Measurements from ENCODE around the gene POM121C.
"Not testable (repeated sequence)": the region's sequence is repeated elsewhere in the genome, so short reads cannot be mapped to it uniquely, and the experiment has no call there.

POM121C gene

GRCh38 chr7:75485355-75485978, 632 bp downstream of the POM121C start:
- Histone ChIP-seq H3K4me3 (ENCODE audit: low read depth, low read length) (peak overlapping the region; percentile 81), H2AFZ (ENCODE audit: low read length, unreplicated experiment) (peak overlapping the region; percentile 70), H3K27ac (ENCODE audit: low read depth, low read length) (peak overlapping the region; percentile 66; the same call in 1 of the 2 replicates)
- H3K27me3 ChIP-seq (ENCODE audit: insufficient read depth, low read length); H3K4me1 ChIP-seq (ENCODE audit: control insufficient read depth, insufficient read depth, low read length, unreplicated experiment); H3K79me2 ChIP-seq (ENCODE audit: control insufficient read depth, insufficient read depth, low read length, unreplicated experiment); H3K36me3 ChIP-seq (ENCODE audit: insufficient read depth, low read length): not testable (repeated sequence)

GRCh38 chr7:75480313-75480712, 5.8 kb downstream of the POM121C start:
- not testable (repeated sequence) for H3K36me3 ChIP-seq (ENCODE audit: insufficient read depth, low read length); H3K27me3 ChIP-seq (ENCODE audit: insufficient read depth, low read length); H3K4me1 ChIP-seq (ENCODE audit: control insufficient read depth, insufficient read depth, low read length, unreplicated experiment); H3K79me2 ChIP-seq (ENCODE audit: control insufficient read depth, insufficient read depth, low read length, unreplicated experiment); H3K4me3 ChIP-seq (ENCODE audit: low read depth, low read length); H2AFZ ChIP-seq (ENCODE audit: low read length, unreplicated experiment); H3K27ac ChIP-seq (ENCODE audit: low read depth, low read length)

DNA sequence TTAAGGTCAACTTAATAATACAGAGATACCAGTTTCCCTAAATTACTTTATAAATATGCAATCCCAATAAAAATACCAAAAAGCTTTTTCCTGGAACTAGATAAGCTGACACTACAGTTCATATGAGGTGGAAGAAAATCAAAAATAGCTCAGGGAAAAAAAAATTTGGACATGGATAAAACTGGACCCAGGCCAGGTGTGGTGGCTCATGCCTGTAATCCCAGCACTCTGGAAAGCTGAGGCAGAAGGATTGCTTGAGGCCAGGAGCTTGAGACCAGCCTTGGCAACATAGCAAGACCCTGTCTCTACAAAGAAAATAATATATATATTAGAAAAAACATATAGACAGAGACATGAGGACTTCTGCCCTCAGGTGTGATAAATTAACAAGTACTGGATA, 8.6 kb downstream of the POM121C start:
- H3K4me1 ChIP-seq (ENCODE audit: control insufficient read depth, insufficient read depth, low read length, unreplicated experiment); H3K27ac ChIP-seq (ENCODE audit: low read depth, low read length); H3K4me3 ChIP-seq (ENCODE audit: low read depth, low read length); H3K36me3 ChIP-seq (ENCODE audit: insufficient read depth, low read length); H3K27me3 ChIP-seq (ENCODE audit: insufficient read depth, low read length); H2AFZ ChIP-seq (ENCODE audit: low read length, unreplicated experiment); H3K79me2 ChIP-seq (ENCODE audit: control insufficient read depth, insufficient read depth, low read length, unreplicated experiment): not testable (repeated sequence)

DNA sequence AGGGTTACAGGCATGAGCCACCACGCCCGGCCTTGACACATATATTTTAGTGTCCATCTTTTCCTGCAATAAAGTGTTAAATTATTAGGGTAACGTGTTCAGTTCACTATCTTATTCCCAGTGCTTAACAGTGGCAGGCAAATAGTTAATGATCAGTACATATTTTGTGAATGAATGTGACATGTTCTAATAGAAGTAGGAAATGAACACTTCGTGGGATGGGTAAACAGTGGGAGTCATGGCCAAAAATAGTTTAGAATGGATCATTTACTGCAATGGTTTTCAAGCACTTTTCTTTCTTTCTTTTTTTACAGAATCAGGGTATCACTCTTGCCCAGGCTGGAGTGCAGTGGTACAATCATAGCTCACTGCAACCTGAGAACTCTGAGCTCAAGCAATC, 15.9 kb downstream of the POM121C start:
- H3K4me1 ChIP-seq (ENCODE audit: control insufficient read depth, insufficient read depth, low read length, unreplicated experiment); H2AFZ ChIP-seq (ENCODE audit: low read length, unreplicated experiment); H3K27me3 ChIP-seq (ENCODE audit: insufficient read depth, low read length); H3K79me2 ChIP-seq (ENCODE audit: control insufficient read depth, insufficient read depth, low read length, unreplicated experiment); H3K4me3 ChIP-seq (ENCODE audit: low read depth, low read length); H3K27ac ChIP-seq (ENCODE audit: low read depth, low read length): not testable (repeated sequence)
- peaks cover 10% of the 10 kb centered on the region for H3K36me3 ChIP-seq (ENCODE audit: insufficient read depth, low read length)

GRCh38 chr7:75460541-75460940, 25.6 kb downstream of the POM121C start:
- not testable (repeated sequence) for H3K4me3 ChIP-seq (ENCODE audit: low read depth, low read length); H3K79me2 ChIP-seq (ENCODE audit: control insufficient read depth, insufficient read depth, low read length, unreplicated experiment); H3K27ac ChIP-seq (ENCODE audit: low read depth, low read length); H3K36me3 ChIP-seq (ENCODE audit: insufficient read depth, low read length); H2AFZ ChIP-seq (ENCODE audit: low read length, unreplicated experiment); H3K4me1 ChIP-seq (ENCODE audit: control insufficient read depth, insufficient read depth, low read length, unreplicated experiment); H3K27me3 ChIP-seq (ENCODE audit: insufficient read depth, low read length)

- H3K27ac ChIP-seq (ENCODE audit: low read depth, low read length); H3K79me2 ChIP-seq (ENCODE audit: control insufficient read depth, insufficient read depth, low read length, unreplicated experiment); H3K4me3 ChIP-seq (ENCODE audit: low read depth, low read length); H3K4me1 ChIP-seq (ENCODE audit: control insufficient read depth, insufficient read depth, low read length, unreplicated experiment); H3K27me3 ChIP-seq (ENCODE audit: insufficient read depth, low read length); H3K36me3 ChIP-seq (ENCODE audit: insufficient read depth, low read length); H2AFZ ChIP-seq (ENCODE audit: low read length, unreplicated experiment): not testable (repeated sequence)
Measured at GRCh38 chr7:75458034-75458433, 28.1 kb downstream of the POM121C start.

DNA sequence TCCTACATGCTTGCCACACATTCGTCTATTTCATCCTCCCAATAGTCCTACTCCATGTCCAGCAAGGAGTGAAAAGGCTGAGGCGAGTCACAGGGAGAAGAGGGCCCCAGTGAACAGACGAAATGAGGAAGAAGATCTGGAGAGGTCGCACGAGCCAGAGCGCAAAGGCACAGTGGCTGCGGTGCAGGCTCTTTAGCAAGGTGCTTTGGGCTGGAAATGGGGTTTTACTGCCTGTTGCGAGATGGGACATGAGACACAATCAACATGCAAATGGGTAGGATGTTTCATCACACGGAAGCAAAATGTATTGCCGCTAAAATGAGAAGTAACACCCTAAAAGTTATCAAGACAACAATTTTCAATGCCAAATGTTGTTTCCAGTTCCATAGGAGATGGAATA, 29.7 kb downstream of the POM121C start:
- not testable (repeated sequence) for H3K36me3 ChIP-seq (ENCODE audit: insufficient read depth, low read length); H3K27me3 ChIP-seq (ENCODE audit: insufficient read depth, low read length); H3K79me2 ChIP-seq (ENCODE audit: control insufficient read depth, insufficient read depth, low read length, unreplicated experiment); H2AFZ ChIP-seq (ENCODE audit: low read length, unreplicated experiment); H3K4me1 ChIP-seq (ENCODE audit: control insufficient read depth, insufficient read depth, low read length, unreplicated experiment); H3K27ac ChIP-seq (ENCODE audit: low read depth, low read length); H3K4me3 ChIP-seq (ENCODE audit: low read depth, low read length)

GRCh38 chr7:75452494-75452955, 33.6 kb downstream of the POM121C start:
- H3K27me3 ChIP-seq (ENCODE audit: insufficient read depth, low read length) = not testable (repeated sequence)

DNA sequence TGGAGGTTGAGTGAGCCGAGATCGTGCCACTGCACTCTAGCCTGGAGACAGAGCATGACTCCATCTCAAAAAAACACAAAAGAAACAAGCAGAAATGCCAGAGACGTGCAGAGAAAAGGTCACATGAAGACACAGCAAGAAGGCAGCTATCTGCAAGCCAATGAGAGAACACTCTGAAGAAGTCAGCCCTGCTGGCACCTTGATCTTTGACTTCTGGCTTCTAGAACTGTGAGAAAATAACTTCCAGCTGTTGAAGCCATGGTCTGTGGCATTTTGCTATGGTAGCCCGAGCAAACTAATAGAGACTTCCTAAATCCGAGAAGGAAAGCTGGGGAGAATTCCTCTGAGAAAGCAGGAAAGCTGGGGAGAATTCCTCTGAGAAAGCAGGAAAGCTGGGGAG, 36.2 kb downstream of the POM121C start:
- H3K79me2 ChIP-seq (ENCODE audit: control insufficient read depth, insufficient read depth, low read length, unreplicated experiment); H3K4me3 ChIP-seq (ENCODE audit: low read depth, low read length); H3K27ac ChIP-seq (ENCODE audit: low read depth, low read length); H2AFZ ChIP-seq (ENCODE audit: low read length, unreplicated experiment); H3K27me3 ChIP-seq (ENCODE audit: insufficient read depth, low read length); H3K4me1 ChIP-seq (ENCODE audit: control insufficient read depth, insufficient read depth, low read length, unreplicated experiment); H3K36me3 ChIP-seq (ENCODE audit: insufficient read depth, low read length): not testable (repeated sequence)

More at GRCh38 chr7:75452494-75452955, 33.6 kb downstream of the POM121C start:
- H3K27ac ChIP-seq (ENCODE audit: low read depth, low read length); H3K36me3 ChIP-seq (ENCODE audit: insufficient read depth, low read length); H3K79me2 ChIP-seq (ENCODE audit: control insufficient read depth, insufficient read depth, low read length, unreplicated experiment); H3K4me3 ChIP-seq (ENCODE audit: low read depth, low read length); H2AFZ ChIP-seq (ENCODE audit: low read length, unreplicated experiment); H3K4me1 ChIP-seq (ENCODE audit: control insufficient read depth, insufficient read depth, low read length, unreplicated experiment): not testable (repeated sequence)

DNA sequence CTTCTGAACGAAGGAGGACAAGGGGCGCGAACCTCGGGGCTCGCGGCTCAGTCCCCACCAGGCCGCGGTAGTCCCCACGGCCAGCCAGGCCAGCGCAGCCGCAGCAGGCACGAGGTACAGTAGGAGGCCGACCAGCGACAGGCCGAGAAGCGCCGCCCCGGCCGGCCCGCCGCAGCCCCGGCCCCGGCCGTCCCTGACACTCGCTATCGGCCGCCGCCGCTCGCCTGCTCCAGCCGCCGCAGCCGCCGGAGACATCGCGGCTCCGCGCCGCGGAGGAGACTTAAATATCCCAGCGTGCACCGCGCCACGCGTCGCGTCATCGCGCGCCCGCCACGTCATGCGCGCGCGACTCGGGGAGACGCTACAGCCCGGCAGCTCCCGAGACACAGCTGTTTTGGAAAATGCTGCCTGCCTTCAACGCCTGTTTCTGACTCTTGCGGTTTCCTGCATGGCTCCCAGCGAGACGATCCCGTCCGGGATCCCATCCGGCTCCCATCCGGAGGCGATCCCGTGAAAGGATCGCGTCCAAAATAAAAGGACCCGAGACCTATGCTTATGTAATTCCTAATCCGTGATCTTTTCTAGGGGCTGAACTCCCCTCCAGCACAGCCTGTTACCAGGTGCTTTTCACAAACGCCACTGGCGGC, 43.5 kb downstream of the POM121C start:
- H3K27ac ChIP-seq (ENCODE audit: low read depth, low read length) = peak overlapping the region; percentile 56; the same call in 1 of the 2 replicates
- peak overlapping the region; percentile 76 for H3K4me3 ChIP-seq (ENCODE audit: low read depth, low read length)
- peaks cover 17% of the 10 kb centered on the region; the same call in 1 of the 2 replicates for H3K36me3 ChIP-seq (ENCODE audit: insufficient read depth, low read length)
- not testable (repeated sequence) for H2AFZ ChIP-seq (ENCODE audit: low read length, unreplicated experiment); H3K4me1 ChIP-seq (ENCODE audit: control insufficient read depth, insufficient read depth, low read length, unreplicated experiment); H3K27me3 ChIP-seq (ENCODE audit: insufficient read depth, low read length)
- H3K79me2 ChIP-seq (ENCODE audit: control insufficient read depth, insufficient read depth, low read length, unreplicated experiment) = peaks cover 16% of the 10 kb centered on the region

DNA sequence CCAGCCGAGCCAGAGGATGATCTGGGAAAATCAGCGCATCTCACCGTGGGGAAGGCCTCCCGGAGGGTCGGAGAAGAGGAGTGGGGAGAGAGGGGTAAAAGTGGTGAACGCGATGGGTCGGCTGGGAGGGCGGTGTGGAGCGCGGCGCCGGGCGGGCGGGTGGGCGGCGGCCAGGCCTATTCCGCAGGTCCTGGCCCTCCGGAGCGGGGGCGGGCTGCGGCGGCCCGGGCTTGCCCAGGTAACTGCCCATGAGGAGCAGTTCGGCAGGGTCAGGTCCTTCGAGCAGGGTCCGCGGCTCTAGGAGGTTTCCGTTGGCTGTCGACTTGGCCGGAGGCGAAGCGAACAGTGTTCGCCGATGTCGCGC, 44.0 kb downstream of the POM121C start:
- peaks cover 17% of the 10 kb centered on the region; the same call in 1 of the 2 replicates for H3K36me3 ChIP-seq (ENCODE audit: insufficient read depth, low read length)
- peaks cover 16% of the 10 kb centered on the region for H3K79me2 ChIP-seq (ENCODE audit: control insufficient read depth, insufficient read depth, low read length, unreplicated experiment)
- H3K4me1 ChIP-seq (ENCODE audit: control insufficient read depth, insufficient read depth, low read length, unreplicated experiment); H3K27me3 ChIP-seq (ENCODE audit: insufficient read depth, low read length); H2AFZ ChIP-seq (ENCODE audit: low read length, unreplicated experiment); H3K27ac ChIP-seq (ENCODE audit: low read depth, low read length): not testable (repeated sequence)
- peak overlapping the region; percentile 65 for H3K4me3 ChIP-seq (ENCODE audit: low read depth, low read length)
